ENCODE results near the gene AAR2.

- TF ChIP-seq CTCF (IDR thresholded peaks at IDR 0.05; ENCODE audit: borderline replicate concordance, extremely low read depth, low read length, poor library complexity, severe bottlenecking) (no peak), EZH2 (IDR thresholded peaks at IDR 0.05; ENCODE audit: borderline replicate concordance, low read depth, low read length, severe bottlenecking) (no peak)
Observed at GRCh38 chr20:36255445-36255844, 19.2 kb downstream of the AAR2 start.

Measured in DND-41 (cell line).